ENCODE results near the gene SPIN3.
"Not testable (repeated sequence)": the region's sequence is repeated elsewhere in the genome, so short reads cannot be mapped to it uniquely, and the experiment has no call there.

SPIN3 gene

DNA sequence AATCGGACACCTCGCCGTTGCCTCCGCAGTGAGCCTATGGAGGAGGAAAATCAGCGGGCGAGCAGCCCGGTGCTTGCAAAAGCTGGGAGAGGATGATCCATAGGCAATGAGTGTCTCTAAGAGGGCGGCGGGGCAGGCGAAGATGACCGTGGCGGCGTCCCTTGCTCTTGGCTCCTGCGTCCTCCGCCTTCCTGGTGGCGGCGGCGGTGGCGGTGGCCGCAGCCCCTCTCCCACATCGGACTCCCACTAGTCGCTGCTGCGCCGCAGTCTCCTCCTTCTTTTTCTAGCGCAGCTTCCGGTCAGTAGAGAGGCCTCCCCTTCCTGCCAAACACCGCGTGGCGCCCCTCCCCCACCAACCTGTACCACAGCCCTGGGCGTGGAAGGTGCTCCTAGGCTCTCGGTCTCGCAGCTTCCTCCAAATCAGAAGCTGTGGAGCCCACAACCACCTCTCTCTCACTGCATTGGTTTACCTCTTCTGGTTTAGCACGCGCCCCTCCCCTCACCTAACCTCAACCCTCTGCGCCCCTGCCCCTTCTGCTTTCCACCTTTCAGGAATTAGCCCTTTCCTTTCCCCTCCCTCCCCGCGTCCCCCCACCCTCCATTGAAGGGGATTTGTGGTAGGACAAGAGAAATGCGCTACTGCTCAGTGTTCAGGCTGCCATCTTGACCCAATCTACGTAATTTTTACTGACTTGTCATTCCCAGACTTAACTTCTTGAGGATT is at the start of gene SPIN3:
TSS of gene SPIN3 (minus strand) at position 271 of the 724 bp plus-strand sequence. CDS start 594 bp downstream, outside the sequence.
- TF ChIP-seq, protein P1, sequence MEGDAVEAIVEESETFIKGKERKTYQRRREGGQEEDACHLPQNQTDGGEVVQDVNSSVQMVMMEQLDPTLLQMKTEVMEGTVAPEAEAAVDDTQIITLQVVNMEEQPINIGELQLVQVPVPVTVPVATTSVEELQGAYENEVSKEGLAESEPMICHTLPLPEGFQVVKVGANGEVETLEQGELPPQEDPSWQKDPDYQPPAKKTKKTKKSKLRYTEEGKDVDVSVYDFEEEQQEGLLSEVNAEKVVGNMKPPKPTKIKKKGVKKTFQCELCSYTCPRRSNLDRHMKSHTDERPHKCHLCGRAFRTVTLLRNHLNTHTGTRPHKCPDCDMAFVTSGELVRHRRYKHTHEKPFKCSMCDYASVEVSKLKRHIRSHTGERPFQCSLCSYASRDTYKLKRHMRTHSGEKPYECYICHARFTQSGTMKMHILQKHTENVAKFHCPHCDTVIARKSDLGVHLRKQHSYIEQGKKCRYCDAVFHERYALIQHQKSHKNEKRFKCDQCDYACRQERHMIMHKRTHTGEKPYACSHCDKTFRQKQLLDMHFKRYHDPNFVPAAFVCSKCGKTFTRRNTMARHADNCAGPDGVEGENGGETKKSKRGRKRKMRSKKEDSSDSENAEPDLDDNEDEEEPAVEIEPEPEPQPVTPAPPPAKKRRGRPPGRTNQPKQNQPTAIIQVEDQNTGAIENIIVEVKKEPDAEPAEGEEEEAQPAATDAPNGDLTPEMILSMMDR (conservative IDR thresholded peaks at IDR 0.05), result no peak
- H3K27ac ChIP-seq, result peak within 1 kb of the TSS; percentile 88

DNA sequence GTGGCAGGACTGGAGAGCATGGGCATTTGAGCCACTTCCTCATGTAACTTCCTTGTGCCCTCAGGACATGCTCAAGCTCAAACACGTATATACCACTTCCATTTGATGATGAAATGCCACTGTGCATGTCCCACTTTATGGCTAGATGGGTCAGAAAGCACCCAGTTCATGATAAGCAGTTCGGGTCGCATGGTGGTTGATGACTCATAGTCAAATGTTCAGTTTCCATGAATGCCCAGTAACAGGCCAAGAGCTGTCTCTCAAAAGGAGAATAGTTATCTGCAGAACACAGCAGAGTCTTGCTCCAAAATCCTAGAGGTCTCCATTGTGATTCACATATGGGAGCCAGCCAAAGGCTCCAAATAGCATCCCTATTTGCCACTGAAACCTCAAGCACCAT is 48.9 kb upstream of the SPIN3 start:
- H3K27ac ChIP-seq, result no peak overlapping the region
- TF ChIP-seq, protein P1 (conservative IDR thresholded peaks at IDR 0.05), result no peak

DNA sequence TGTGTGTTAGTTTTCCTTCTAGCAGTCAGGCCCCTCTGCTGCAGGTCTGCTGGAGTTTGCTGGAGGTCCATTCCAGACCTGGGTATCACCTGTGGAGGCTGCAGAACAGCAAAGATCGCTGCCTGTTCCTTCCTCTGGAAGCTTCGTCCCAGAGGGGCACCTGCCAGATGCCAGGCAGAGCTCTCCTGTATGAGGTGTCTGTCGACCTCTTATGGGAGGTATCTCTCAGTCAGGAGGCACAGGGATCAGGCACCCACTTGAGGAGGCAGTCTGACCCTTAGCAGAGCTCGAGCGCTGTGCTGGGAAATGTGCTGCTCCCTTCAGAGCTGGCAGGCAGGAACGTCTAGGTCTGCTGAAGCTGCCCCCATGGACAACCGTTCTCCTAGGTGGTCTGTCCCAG is 41.9 kb upstream of the SPIN3 start:
- H3K27ac ChIP-seq, result not testable (repeated sequence)

DNA sequence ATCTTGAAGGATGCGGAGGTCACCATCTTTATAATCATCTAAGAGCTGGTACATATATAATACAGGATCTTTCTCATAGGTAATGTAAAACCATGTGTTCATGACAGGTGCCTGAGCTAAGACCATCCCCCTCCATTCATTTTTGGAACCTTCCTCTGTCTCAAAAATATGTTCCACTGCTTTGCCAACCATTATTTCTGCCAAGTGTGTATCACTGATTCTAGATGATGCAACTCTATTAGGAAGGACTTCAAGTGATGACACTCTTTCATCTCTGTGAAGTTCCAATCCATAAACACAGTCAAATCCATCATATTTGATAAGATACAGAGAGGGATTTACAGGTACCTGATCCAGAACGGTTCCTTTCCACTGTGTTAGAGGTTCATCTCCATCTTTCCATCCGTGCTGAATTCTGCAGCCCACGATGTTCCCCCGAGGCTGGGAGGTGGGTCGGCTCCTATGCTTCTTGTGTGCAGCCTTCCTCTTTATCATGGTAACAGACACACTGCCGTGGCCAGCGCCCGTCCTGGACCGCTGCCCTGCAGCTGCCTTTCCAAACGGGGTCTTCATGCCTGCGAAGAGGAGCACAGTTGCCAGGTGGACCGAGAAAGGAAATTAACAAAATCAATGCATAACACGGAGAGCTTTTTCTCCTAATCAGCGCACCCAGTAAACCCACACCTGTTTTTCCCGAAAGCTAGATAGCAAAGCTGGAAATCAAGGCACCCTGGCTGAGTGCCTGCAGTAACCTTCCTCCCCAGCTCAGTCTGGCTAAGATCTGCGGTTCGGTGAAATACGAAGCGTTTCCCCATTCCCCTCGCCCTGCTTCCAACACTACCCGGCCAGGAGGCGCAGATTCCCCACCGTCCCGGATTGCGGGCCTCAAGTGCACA is 718 bp downstream of the SPIN3 start:
- TF ChIP-seq, protein P1 (conservative IDR thresholded peaks at IDR 0.05), result no peak
- peak overlapping the region; percentile 88 for H3K27ac ChIP-seq

DNA sequence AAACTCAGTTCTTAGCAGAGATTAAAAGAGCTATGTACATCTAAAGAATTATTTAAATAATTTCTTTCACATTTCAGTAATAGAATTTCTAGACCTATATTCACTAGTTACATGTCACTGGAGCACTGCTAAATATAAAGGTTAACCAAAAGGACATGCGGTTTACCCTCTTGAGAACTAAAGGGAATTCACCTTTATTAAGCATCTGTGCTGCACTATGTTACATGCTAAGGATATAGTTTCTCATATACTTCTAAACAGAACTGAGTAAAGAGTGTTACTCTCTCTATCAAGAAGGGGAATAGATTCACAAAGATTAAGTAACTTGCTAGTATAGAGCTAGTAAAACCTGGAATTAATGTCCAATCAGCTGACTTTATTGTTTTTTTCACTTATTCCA is 7.6 kb downstream of the SPIN3 start:
- H3K27ac ChIP-seq, result no peak overlapping the region

DNA sequence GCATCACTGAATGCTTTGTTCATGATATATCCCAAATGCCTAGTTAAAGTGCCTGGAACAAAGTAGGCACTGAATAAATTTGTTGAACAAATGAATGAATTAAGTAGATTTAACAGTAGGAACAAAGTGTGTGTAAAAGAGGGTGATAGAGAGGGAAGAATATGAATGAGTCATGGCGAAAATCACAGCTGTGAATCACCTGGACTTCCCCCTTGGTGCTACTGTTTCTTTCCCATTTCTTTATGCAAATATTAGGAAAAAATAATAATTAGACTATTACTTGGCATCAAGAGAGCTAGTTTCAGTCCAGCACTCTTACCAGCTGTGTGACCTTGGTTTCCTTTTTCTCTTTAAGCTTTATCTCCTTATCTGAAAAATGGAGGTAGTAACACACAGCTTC is 9.2 kb downstream of the SPIN3 start:
- TF ChIP-seq, protein P1 (conservative IDR thresholded peaks at IDR 0.05), result no peak
- no peak overlapping the region for H3K27ac ChIP-seq

More for the DNA sequence above, 7.6 kb downstream of the SPIN3 start:
- TF ChIP-seq, protein P1 (conservative IDR thresholded peaks at IDR 0.05), result no peak

DNA sequence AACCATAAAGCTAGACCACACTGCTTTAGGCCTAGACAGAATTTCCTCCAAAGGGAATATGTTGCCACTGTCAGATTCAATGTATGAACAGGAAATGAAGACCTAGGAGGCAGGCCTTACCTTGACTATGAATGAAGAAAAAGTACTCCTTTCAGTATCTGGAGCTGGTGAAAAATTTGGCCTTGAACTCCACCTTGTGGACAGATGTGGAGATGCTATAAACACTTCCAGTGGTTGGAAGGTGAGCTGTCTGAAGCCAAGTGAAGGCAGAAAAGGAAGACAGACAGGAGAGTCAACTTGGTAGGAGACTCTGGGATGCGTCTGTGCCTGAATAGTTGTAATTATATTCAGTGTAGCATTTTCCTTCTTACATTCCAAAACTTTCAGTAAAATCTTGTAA is 17.2 kb downstream of the SPIN3 start:
- TF ChIP-seq, protein P1 (conservative IDR thresholded peaks at IDR 0.05), result peak; percentile 72
- no peak overlapping the region for H3K27ac ChIP-seq
